ENCODE data around the gene FAM227B.

DNA sequence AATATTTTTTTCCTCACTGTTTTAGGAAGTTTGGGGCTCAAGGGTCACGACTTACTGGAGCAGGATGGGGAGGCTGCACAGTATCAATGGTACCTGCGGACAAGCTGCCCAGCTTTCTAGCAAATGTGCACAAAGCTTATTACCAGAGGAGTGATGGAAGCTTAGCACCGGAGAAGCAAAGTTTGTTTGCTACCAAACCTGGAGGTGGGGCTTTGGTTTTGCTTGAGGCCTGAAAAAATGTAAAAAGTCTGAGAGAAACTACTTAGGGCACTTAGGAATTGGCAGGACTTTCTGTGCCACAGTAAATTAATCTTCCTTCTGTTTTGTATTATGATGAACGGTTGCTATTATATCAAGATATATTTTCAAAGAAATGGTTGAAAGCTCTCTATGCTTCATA is 292.7 kb downstream of the FAM227B start:
- TF ChIP-seq, protein P1, sequence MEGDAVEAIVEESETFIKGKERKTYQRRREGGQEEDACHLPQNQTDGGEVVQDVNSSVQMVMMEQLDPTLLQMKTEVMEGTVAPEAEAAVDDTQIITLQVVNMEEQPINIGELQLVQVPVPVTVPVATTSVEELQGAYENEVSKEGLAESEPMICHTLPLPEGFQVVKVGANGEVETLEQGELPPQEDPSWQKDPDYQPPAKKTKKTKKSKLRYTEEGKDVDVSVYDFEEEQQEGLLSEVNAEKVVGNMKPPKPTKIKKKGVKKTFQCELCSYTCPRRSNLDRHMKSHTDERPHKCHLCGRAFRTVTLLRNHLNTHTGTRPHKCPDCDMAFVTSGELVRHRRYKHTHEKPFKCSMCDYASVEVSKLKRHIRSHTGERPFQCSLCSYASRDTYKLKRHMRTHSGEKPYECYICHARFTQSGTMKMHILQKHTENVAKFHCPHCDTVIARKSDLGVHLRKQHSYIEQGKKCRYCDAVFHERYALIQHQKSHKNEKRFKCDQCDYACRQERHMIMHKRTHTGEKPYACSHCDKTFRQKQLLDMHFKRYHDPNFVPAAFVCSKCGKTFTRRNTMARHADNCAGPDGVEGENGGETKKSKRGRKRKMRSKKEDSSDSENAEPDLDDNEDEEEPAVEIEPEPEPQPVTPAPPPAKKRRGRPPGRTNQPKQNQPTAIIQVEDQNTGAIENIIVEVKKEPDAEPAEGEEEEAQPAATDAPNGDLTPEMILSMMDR (conservative IDR thresholded peaks at IDR 0.05 in 1 of 2, IDR thresholded peaks at IDR 0.05 in 1 of 2; ENCODE audit: low read depth in 1 of 2, low read length in 2 of 2), result no peak
- no peak for TF ChIP-seq EZH2 (IDR thresholded peaks at IDR 0.05; ENCODE audit: low read length, missing control alignments)
